Neural crest cell (in vitro differentiated cells): ENCODE data around the gene NDUFC1. TPM values are rescaled to one million over a fixed set of nuclear protein-coding genes. Genes with fewer than 3 reads are reported as not detected.
"Not testable (repeated sequence)": the region's sequence is repeated elsewhere in the genome, so short reads cannot be mapped to it uniquely, and the experiment has no call there.

Experiments used
- DNase-seq: peaks from one replicate; pipeline ENCODE4 v3.0.0; 2021; ENCODE audit warnings: low read depth, mixed read lengths, low spot score
- H3K27ac Mint-ChIP-seq: one replicate; pipeline ENCODE4 v1.8.0; 2021; ENCODE audit warnings: mild to moderate bottlenecking, mixed read lengths; ENCODE audit not compliant: unreplicated experiment
- H3K27me3 Mint-ChIP-seq: 2 replicates; pipeline ENCODE4 v1.8.0; 2021; ENCODE audit warnings: low read depth, mild to moderate bottlenecking, mixed read lengths
- H3K36me3 Mint-ChIP-seq: 2 replicates; pipeline ENCODE4 v1.8.0; 2021; ENCODE audit warnings: low read depth, mild to moderate bottlenecking, mixed read lengths
- H3K4me1 Mint-ChIP-seq: 2 replicates; pipeline ENCODE4 v1.8.0; 2021; ENCODE audit warnings: mixed read lengths
- H3K4me3 Mint-ChIP-seq: one replicate; pipeline ENCODE4 v1.8.0; 2021; ENCODE audit warnings: mild to moderate bottlenecking, mixed read lengths
- H3K9me3 Mint-ChIP-seq: 2 replicates; pipeline ENCODE4 v1.8.0; 2021; ENCODE audit warnings: mixed read lengths
- CTCF ChIP-seq: fragments of 200-600 bp; sonication (generic); conservative IDR thresholded peaks from 2 replicates; pipeline ENCODE4 v1.5.0; 2021; ENCODE audit warnings: antibody characterized with exemption, mild to moderate bottlenecking
- total RNA-seq: library from RNA; stranded (reverse); gene quantifications from 2 replicates; pipeline ENCODE4 v1.2.1, GENCODE V29; 2021

Gene NDUFC1
- total RNA-seq, 1 donor from 2014 or later = 54.4 TPM

DNA sequence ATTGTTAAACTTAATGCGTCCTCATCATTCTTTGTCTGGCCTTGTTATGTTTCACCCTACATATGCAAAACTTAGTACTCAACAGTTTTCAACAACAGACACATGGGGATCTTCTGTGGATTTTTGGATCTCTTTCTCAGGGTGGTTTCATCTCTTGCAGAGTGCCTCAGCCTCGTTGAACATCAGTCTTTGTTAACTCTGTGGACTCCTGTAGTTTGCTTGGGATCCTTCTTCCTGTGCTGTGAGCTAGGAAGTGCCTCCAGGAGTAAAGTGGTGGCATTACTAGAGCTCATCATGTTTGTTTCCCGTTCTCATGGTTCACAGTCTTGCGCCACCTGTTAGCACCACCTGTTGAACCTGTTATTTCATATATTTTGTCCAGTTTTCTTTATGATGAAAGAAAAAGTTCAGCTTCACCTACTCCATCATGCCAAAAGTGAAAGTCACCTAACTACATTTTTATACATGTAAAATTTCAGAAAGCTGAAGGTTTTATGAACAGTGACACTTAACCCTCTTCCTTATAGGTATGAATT is 27.5 kb upstream of the NDUFC1 start:
- Mint-ChIP-seq H3K4me3 (no peak overlapping the region), H3K4me1 (peaks cover 6% of the 10 kb centered on the region), H3K27me3 (no peaks in the 10 kb centered on the region), H3K27ac (no peak overlapping the region), H3K36me3 (peaks cover 15% of the 10 kb centered on the region), H3K9me3 (no peaks in the 10 kb centered on the region)
- DNase-seq = no peak
- TF ChIP-seq CTCF = no peak

- H3K9me3 Mint-ChIP-seq = no peaks in the 10 kb centered on the region
- no peak for DNase-seq
- H3K4me1 Mint-ChIP-seq = peaks cover 10% of the 10 kb centered on the region
- H3K36me3 Mint-ChIP-seq = peaks cover 19% of the 10 kb centered on the region
- TF ChIP-seq CTCF = no peak
- no peak overlapping the region for H3K27ac Mint-ChIP-seq
- H3K27me3 Mint-ChIP-seq = no peaks in the 10 kb centered on the region
- H3K4me3 Mint-ChIP-seq = no peak overlapping the region
Measured at GRCh38 chr4:139324620-139325019, 22.3 kb upstream of the NDUFC1 start.

GRCh38 chr4:139322541-139322940 is 20.3 kb upstream of the NDUFC1 start:
- H3K4me3 Mint-ChIP-seq = not testable (repeated sequence)

GRCh38 chr4:139322070-139322469 is 19.8 kb upstream of the NDUFC1 start:
- not testable (repeated sequence) for H3K4me1 Mint-ChIP-seq, DNase-seq, H3K4me3 Mint-ChIP-seq, H3K27me3 Mint-ChIP-seq, H3K9me3 Mint-ChIP-seq, H3K27ac Mint-ChIP-seq
- H3K36me3 Mint-ChIP-seq = peaks cover 11% of the 10 kb centered on the region

More at GRCh38 chr4:139322541-139322940, 20.3 kb upstream of the NDUFC1 start:
- DNase-seq, H3K4me1 Mint-ChIP-seq, H3K9me3 Mint-ChIP-seq, H3K27ac Mint-ChIP-seq, H3K36me3 Mint-ChIP-seq, H3K27me3 Mint-ChIP-seq: not testable (repeated sequence)

DNA sequence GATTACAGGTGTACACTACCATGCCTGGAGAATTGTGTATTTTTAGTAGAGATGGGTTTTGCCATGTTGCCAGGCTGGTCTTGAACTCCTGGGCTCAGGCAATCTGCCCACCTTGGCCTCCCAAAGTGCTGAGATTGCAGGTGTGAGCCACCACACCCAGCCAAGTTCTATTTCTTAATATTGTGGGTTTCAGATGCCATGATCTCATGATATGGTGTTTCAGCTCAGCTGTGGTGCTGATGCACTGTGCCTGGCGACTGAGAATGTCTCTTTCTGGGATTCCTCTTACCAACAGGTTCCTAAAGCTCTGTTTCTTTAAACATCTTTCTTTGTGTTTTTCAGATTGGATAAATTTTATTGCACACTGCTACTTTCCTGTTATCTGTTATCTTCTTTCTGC is 17.3 kb upstream of the NDUFC1 start:
- H3K27me3 Mint-ChIP-seq = no peaks in the 10 kb centered on the region
- peaks cover 23% of the 10 kb centered on the region for H3K36me3 Mint-ChIP-seq
- no peak overlapping the region for H3K27ac Mint-ChIP-seq
- peaks cover 3% of the 10 kb centered on the region for H3K9me3 Mint-ChIP-seq
- no peak for DNase-seq
- H3K4me3 Mint-ChIP-seq = no peak overlapping the region
- H3K4me1 Mint-ChIP-seq = peaks cover 11% of the 10 kb centered on the region
- no peak for TF ChIP-seq CTCF

- Mint-ChIP-seq H3K4me3 (no peak overlapping the region), H3K27me3 (no peaks in the 10 kb centered on the region), H3K27ac (no peak overlapping the region), H3K36me3 (peaks cover 31% of the 10 kb centered on the region), H3K4me1 (peaks cover 11% of the 10 kb centered on the region), H3K9me3 (peaks cover 3% of the 10 kb centered on the region)
- DNase-seq = no peak
- no peak for TF ChIP-seq CTCF
Measured at GRCh38 chr4:139317635-139318034, 15.4 kb upstream of the NDUFC1 start.
